H1 (cell line): Measurements from ENCODE around the gene CABP4. TPM values are rescaled to one million over a fixed set of nuclear protein-coding genes. Genes with fewer than 3 reads are reported as not detected.

Experiments used
- CTCF ChIA-PET: fragments of 300-600 bp; sonication (Branson Sonifier 250); formaldehyde crosslinking; loops from one replicate; lab custom pipeline; 2021; ENCODE audit not compliant: partially characterized antibody; lab: Charles Lee
- POLR2A ChIA-PET: fragments of 300-600 bp; sonication (Branson Sonifier 250); formaldehyde crosslinking; loops from one replicate; lab custom pipeline; 2021; ENCODE audit warnings: inconsistent platforms; ENCODE audit not compliant: partially characterized antibody; lab: Charles Lee
- DNase-seq, 2 experiments: peaks; one replicate each; pipeline versions ENCODE4 v3.0.0 to v3.0.0-alpha.2; 2010 to 2022; ENCODE audit warnings: low spot score in 2 of 2, low read depth in 1 of 2, mixed read lengths in 1 of 2
- FAIRE-seq: peaks from 2 replicates; lab custom pipeline; 2011; peaks lifted over from hg19 to GRCh38; lab: Jason Lieb, UNC
- H2AFZ ChIP-seq: 2 replicates; pipeline ENCODE4 v1.8.1; 2012; ENCODE audit warnings: low read length, inconsistent platforms
- H2AK5ac ChIP-seq: 2 replicates; pipeline ENCODE4 v1.6.1; 2013; ENCODE audit warnings: low read depth, low read length
- H2BK120ac ChIP-seq: replicated peaks from 2 replicates; pipeline ENCODE3; 2013; ENCODE audit warnings: low read depth, low read length, inconsistent platforms
- H2BK12ac ChIP-seq: 2 replicates; pipeline ENCODE4 v1.6.1; 2013; ENCODE audit warnings: low read depth, low read length
- H2BK15ac ChIP-seq: 2 replicates; pipeline ENCODE4 v1.6.1; 2013; ENCODE audit warnings: low read length
- H2BK20ac ChIP-seq: 2 replicates; pipeline ENCODE4 v1.6.1; 2013; ENCODE audit warnings: low read length
- H2BK5ac ChIP-seq: 2 replicates; pipeline ENCODE4 v1.6.1; 2013; ENCODE audit warnings: low read depth, low read length
- H3K14ac ChIP-seq: 2 replicates; pipeline ENCODE4 v1.6.1; 2013; ENCODE audit warnings: inconsistent platforms; ENCODE audit not compliant: insufficient read length
- H3K18ac ChIP-seq: 2 replicates; pipeline ENCODE4 v1.6.1; 2013; ENCODE audit warnings: low read length; ENCODE audit errors: extremely low read depth
- H3K23ac ChIP-seq: 2 replicates; pipeline ENCODE4 v1.6.1; 2013; ENCODE audit warnings: inconsistent platforms; ENCODE audit not compliant: insufficient read length
- H3K23me2 ChIP-seq: 2 replicates; pipeline ENCODE4 v1.6.1; 2013; ENCODE audit warnings: low read depth, low read length
- H3K27ac ChIP-seq: 2 replicates; pipeline ENCODE4 v1.6.1; 2011; ENCODE audit warnings: low read depth, low read length, inconsistent platforms
- H3K27me3 ChIP-seq, 4 experiments: replicated peaks in 1 of 4; 1 replicate in 1 of 4; 2 replicates in 3 of 4; pipeline versions ENCODE4 v1.6.1 to v1.8.1; 2011 to 2013; ENCODE audit warnings: low read length in 3 of 4, mild to moderate bottlenecking in 3 of 4, inconsistent platforms in 2 of 4, mixed read lengths in 2 of 4, moderate library complexity in 1 of 4; ENCODE audit not compliant: control insufficient read depth in 3 of 4, insufficient read depth in 3 of 4; ENCODE audit errors: extremely low read depth in 1 of 4
- H3K36me3 ChIP-seq, 4 experiments: 2 replicates each; pipeline versions ENCODE4 v1.6.1 to v1.8.1; 2011 to 2013; ENCODE audit warnings: mild to moderate bottlenecking in 4 of 4, low read length in 3 of 4, moderate library complexity in 2 of 4, control low read depth in 1 of 4, inconsistent platforms in 1 of 4; ENCODE audit not compliant: insufficient read depth in 4 of 4, control insufficient read depth in 2 of 4
- H3K4ac ChIP-seq: replicated peaks from 2 replicates; pipeline ENCODE3; 2013; ENCODE audit warnings: low read length, low read depth, mixed read lengths, inconsistent platforms; ENCODE audit not compliant: insufficient read length
- H3K4me1 ChIP-seq, 4 experiments: replicated peaks in 1 of 4; 1 replicate in 1 of 4; 2 replicates in 3 of 4; pipeline versions ENCODE4 v1.6.1 to v1.8.1; 2011 to 2013; ENCODE audit warnings: low read length in 3 of 4, inconsistent platforms in 2 of 4, mixed read lengths in 1 of 4; ENCODE audit not compliant: insufficient read depth in 4 of 4, control insufficient read depth in 3 of 4
- H3K4me2 ChIP-seq, 2 experiments: 2 replicates each; pipeline versions ENCODE4 v1.6.1 to v1.8.1; 2011 to 2013; ENCODE audit warnings: low read depth in 2 of 2, low read length in 2 of 2, control low read depth in 1 of 2, inconsistent platforms in 1 of 2, mild to moderate bottlenecking in 1 of 2; ENCODE audit not compliant: insufficient read depth in 1 of 2
- H3K4me3 ChIP-seq, 4 experiments: fragments of 200-600, 300-600 bp in 1 of 4; sonication (generic), shearing (Covaris generic), sonication (Bioruptor Twin) in 1 of 4; 2 replicates each; pipeline versions ENCODE4 v1.5.1 to v1.8.1; 2011 to 2016; ENCODE audit warnings: low read length in 4 of 4, low read depth in 3 of 4, control low read depth in 2 of 4, inconsistent platforms in 2 of 4, mild to moderate bottlenecking in 2 of 4, mixed read lengths in 1 of 4, moderate library complexity in 1 of 4; ENCODE audit not compliant: insufficient read depth in 2 of 4; ENCODE audit errors: extremely low read depth in 1 of 4
- H3K56ac ChIP-seq: replicated peaks from 2 replicates; pipeline ENCODE3; 2013; ENCODE audit warnings: low read depth, mild to moderate bottlenecking, mixed read lengths, low read length, inconsistent platforms; ENCODE audit not compliant: insufficient read length
- H3K79me1 ChIP-seq: 2 replicates; pipeline ENCODE4 v1.6.1; 2013; ENCODE audit warnings: low read depth, low read length, control low read depth
- H3K79me2 ChIP-seq, 2 experiments: 2 replicates each; pipeline versions ENCODE4 v1.6.1 to v1.8.1; 2012 to 2013; ENCODE audit warnings: low read length in 2 of 2, mild to moderate bottlenecking in 2 of 2, inconsistent platforms in 1 of 2; ENCODE audit not compliant: insufficient read depth in 2 of 2, control insufficient read depth in 1 of 2
- H3K9ac ChIP-seq, 4 experiments: replicated peaks in 1 of 4; 1 replicate in 1 of 4; 2 replicates in 3 of 4; pipeline versions ENCODE4 v1.6.1 to v1.8.1; 2011 to 2013; ENCODE audit warnings: low read depth in 3 of 4, low read length in 3 of 4, control low read depth in 2 of 4, mild to moderate bottlenecking in 2 of 4, moderate library complexity in 2 of 4, inconsistent platforms in 1 of 4; ENCODE audit errors: extremely low read depth in 1 of 4
- H3K9me3 ChIP-seq, 2 experiments: 2 replicates each; pipeline versions ENCODE4 v1.6.1 to v1.8.1; 2012 to 2013; ENCODE audit warnings: mild to moderate bottlenecking in 2 of 2, moderate library complexity in 2 of 2, control low read depth in 1 of 2, inconsistent platforms in 1 of 2, low read depth in 1 of 2, low read length in 1 of 2, mixed read lengths in 1 of 2; ENCODE audit not compliant: insufficient read depth in 2 of 2
- H4K20me1 ChIP-seq, 2 experiments: replicated peaks in 1 of 2; 2 replicates each; pipeline versions ENCODE3 to v1.8.1; 2011 to 2013; ENCODE audit warnings: inconsistent platforms in 2 of 2, low read length in 2 of 2, mild to moderate bottlenecking in 1 of 2; ENCODE audit not compliant: insufficient read depth in 2 of 2, control insufficient read depth in 1 of 2
- H4K5ac ChIP-seq: 2 replicates; pipeline ENCODE4 v1.6.1; 2013; ENCODE audit warnings: low read length, low read depth, mixed read lengths, inconsistent platforms; ENCODE audit not compliant: insufficient read length
- H4K8ac ChIP-seq: 2 replicates; pipeline ENCODE4 v1.8.0; 2013; ENCODE audit warnings: mild to moderate bottlenecking, moderate library complexity, low read length, inconsistent platforms; ENCODE audit not compliant: insufficient read depth; ENCODE audit errors: extremely low read depth
- H4K91ac ChIP-seq: replicated peaks from 2 replicates; pipeline ENCODE3; 2013; ENCODE audit warnings: low read length, mixed read lengths, inconsistent platforms; ENCODE audit not compliant: insufficient read length
- BCL11A ChIP-seq, 2 experiments: IDR thresholded peaks; one replicate each; pipeline ENCODE4 v1.6.1; 2011; ENCODE audit warnings: low read depth in 2 of 2, low read length in 2 of 2, mild to moderate bottlenecking in 2 of 2
- JUND ChIP-seq: IDR thresholded peaks from 2 replicates; pipeline ENCODE4 v1.6.1; 2011; ENCODE audit warnings: mild to moderate bottlenecking, improper control_type of control experiment, low read length
- MAFK ChIP-seq: IDR thresholded peaks from 2 replicates; pipeline ENCODE4 v1.6.1; 2012; ENCODE audit warnings: low read depth, mild to moderate bottlenecking, improper control_type of control experiment, low read length
- POLR2AphosphoS5 ChIP-seq: IDR thresholded peaks from 2 replicates; pipeline ENCODE4 v1.6.1; 2011; ENCODE audit warnings: low read depth, low read length
- RBBP5 ChIP-seq: IDR thresholded peaks from 2 replicates; pipeline ENCODE4 v1.7.1; 2012; ENCODE audit warnings: low read depth, mild to moderate bottlenecking, inconsistent platforms, low read length, moderate library complexity, borderline replicate concordance
- SIX5 ChIP-seq: IDR thresholded peaks from 2 replicates; pipeline ENCODE4 v1.6.1; 2011; ENCODE audit warnings: mild to moderate bottlenecking, low read depth, low read length
- SRF ChIP-seq: IDR thresholded peaks from 2 replicates; pipeline ENCODE4 v1.6.1; 2011; ENCODE audit warnings: mild to moderate bottlenecking, low read depth, low read length, moderate library complexity
- YY1 ChIP-seq: IDR thresholded peaks from 2 replicates; pipeline ENCODE4 v1.6.1; 2011; ENCODE audit warnings: low read depth, mild to moderate bottlenecking, low read length
- WGBS, 2 experiments: shearing (Covaris generic) in 1 of 2; methylation state at CpG; one replicate each; pipeline versions ENCODE4 v1.1.6 to v1.1.7; 2013 to 2015; ENCODE audit warnings: low lambda C conversion rate in 2 of 2, mixed read lengths in 2 of 2, inconsistent platforms in 1 of 2, low coverage in 1 of 2, missing lambda C conversion rate in 1 of 2; ENCODE audit not compliant: insufficient replicate concordance in 2 of 2, insufficient coverage in 1 of 2, insufficient read length in 1 of 2; ENCODE audit errors: extremely low coverage in 1 of 2, missing lambda C conversion rate in 1 of 2; 5-methylcytosine and 5-hydroxymethylcytosine counted together
- polyA plus RNA-seq, 7 experiments: library from polyadenylated mRNA; depleted of rRNA in 3 of 7; stranded (reverse) in 5 of 7; unstranded in 2 of 7; fragments of >200 nt in 5 of 7; fragments of 200-250 nt in 2 of 7; gene quantifications; 1 replicate in 5 of 7; 2 replicates in 1 of 7; 4 replicates in 1 of 7; pipeline versions ENCODE4 v1.2.1 to v1.2.3, GENCODE V29; 2011 to 2013; ENCODE audit warnings: missing spikeins in 2 of 7, mixed read lengths in 2 of 7
- total RNA-seq: library from RNA; stranded (reverse); fragmentation: NEBNext Ultra II Directional; extraction: Animal tissue kit (Norgen Biotek cat#: 25700); gene quantifications from 2 replicates; pipeline ENCODE4 v1.2.1, GENCODE V29; 2021
- TF ChIP-seq, protein P1 (sequence below): IDR thresholded peaks from 2 replicates; pipeline ENCODE4 v1.6.1; 2012; ENCODE audit warnings: inconsistent platforms

CABP4 gene
- total and polyA plus RNA-seq, 2 of the 8 experiments (the other 6 are each of a cell fraction or from before 2014, with no cell fraction given): not detected

DNA sequence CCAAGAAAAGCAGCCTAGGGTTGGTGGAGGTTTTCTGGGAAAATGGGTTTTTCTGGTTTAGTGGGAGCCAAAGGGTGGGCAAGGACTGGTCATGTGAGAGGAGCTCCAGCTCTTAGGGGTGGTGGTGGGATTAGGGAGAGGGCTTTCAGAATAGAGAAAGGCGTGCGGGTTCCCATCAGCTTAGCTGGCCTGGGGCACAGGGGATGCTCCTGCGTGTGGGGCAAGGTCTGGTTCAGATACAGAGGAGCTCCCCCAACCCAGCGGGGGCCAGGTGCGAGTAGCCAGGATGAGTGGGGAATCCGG lies 13.3 kb downstream of the CABP4 start:
- Histone ChIP-seq H4K91ac (no peak overlapping the region), H2BK15ac (no peak overlapping the region), H3K23me2 (peaks cover 6% of the 10 kb centered on the region), H3K27me3 (no peaks in the 10 kb centered on the region), H3K79me1 (peaks cover 2% of the 10 kb centered on the region), H3K79me2 (peaks cover 0 to 3% of the 10 kb centered on the region in 2 experiments; a peak in 2 of 4 replicates), H3K9me3 (no peaks in the 10 kb centered on the region), H3K36me3 (no peaks in the 10 kb centered on the region), H3K18ac (no peak overlapping the region), H3K27ac (no peak overlapping the region), H2BK120ac (no peak overlapping the region), H3K56ac (no peak overlapping the region), H4K20me1 (peaks cover 0 to 3% of the 10 kb centered on the region in 2 experiments), H3K9ac (peak overlapping the region in 3 of 4 experiments; percentile 29 to 59 (median 38); a peak in 5 of 7 replicates), H2AK5ac (no peak overlapping the region), H4K8ac (no peak overlapping the region), H3K14ac (no peak overlapping the region), H3K23ac (no peak overlapping the region), H2AFZ (no peak overlapping the region), H2BK5ac (no peak overlapping the region), H3K4ac (no peak overlapping the region), H4K5ac (no peak overlapping the region), H2BK12ac (no peak overlapping the region), H3K4me2 (peak overlapping the region; percentile 81 to 86), H3K4me3 (peak overlapping the region; percentile 55 to 90 (median 76)), H2BK20ac (no peak overlapping the region), H3K4me1 (peaks cover 2 to 14% (median 6%) of the 10 kb centered on the region in 4 experiments; a peak in 6 of 7 replicates)
- POLR2A ChIA-PET: interaction anchor here (0.6 to 4.6 kb wide), 31 partner anchors 9 to 159 kb away, joined by 3 to 36 read pairs (median 4); partner anchors contain the start of genes CABP4, CARNS1, CORO1B and GPR152
- CTCF ChIA-PET: interaction anchor here (0.9 to 2.3 kb wide), 14 partner anchors 23 to 92 kb away, joined by 3 to 15 read pairs (median 4); partner anchors contain the start of genes CARNS1, CORO1B, PITPNM1 and PPP1CA
- DNase-seq (no peak), FAIRE-seq (no peak)
- WGBS, 2 experiments: 17% methylated on average over 6 of the region's 6 CpGs; no CpG with 5 or more reads in 1 of the 2 experiments
- TF ChIP-seq SRF (no peak), BCL11A (IDR thresholded peaks at IDR 0.05; ENCODE audit: low read depth in 2 of 2, low read length in 2 of 2) (no peak), RBBP5 (no peak), JUND (no peak), POLR2AphosphoS5 (no peak), SIX5 (no peak), MAFK (no peak), YY1 (no peak)
- TF ChIP-seq, protein P1, sequence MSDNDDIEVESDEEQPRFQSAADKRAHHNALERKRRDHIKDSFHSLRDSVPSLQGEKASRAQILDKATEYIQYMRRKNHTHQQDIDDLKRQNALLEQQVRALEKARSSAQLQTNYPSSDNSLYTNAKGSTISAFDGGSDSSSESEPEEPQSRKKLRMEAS: no peak
- TF ChIP-seq, all 59 proteins: peak for 0
